ENCODE data around the gene UGT8. TPM values are rescaled to one million over a fixed set of nuclear protein-coding genes. Genes with fewer than 3 reads are reported as not detected.
"Not testable (repeated sequence)": the region's sequence is repeated elsewhere in the genome, so short reads cannot be mapped to it uniquely, and the experiment has no call there.

The UGT8 gene
- total RNA-seq, 1 donor from 2014 or later, result 4.1 TPM

GRCh38 chr4:114607056-114607455 lies 8.4 kb downstream of the UGT8 start:
- no peaks in the 10 kb centered on the region for H3K4me1 Mint-ChIP-seq (ENCODE audit: unreplicated experiment)
- no peaks in the 10 kb centered on the region for H3K9me3 Mint-ChIP-seq (ENCODE audit: unreplicated experiment)
- no peaks in the 10 kb centered on the region for H3K27me3 Mint-ChIP-seq (ENCODE audit: unreplicated experiment)
- no peak overlapping the region for H3K4me3 Mint-ChIP-seq (ENCODE audit: unreplicated experiment)
- H3K36me3 Mint-ChIP-seq (ENCODE audit: low read depth, unreplicated experiment), result no peaks in the 10 kb centered on the region
- DNase-seq (ENCODE audit: low spot score), result no peak
- no peak overlapping the region for H3K27ac Mint-ChIP-seq (ENCODE audit: unreplicated experiment)
- TF ChIP-seq CTCF (IDR thresholded peaks at IDR 0.05; ENCODE audit: unreplicated experiment), result no peak

GRCh38 chr4:114613560-114613959 lies 15.0 kb downstream of the UGT8 start:
- Mint-ChIP-seq H3K27me3 (ENCODE audit: unreplicated experiment) (no peaks in the 10 kb centered on the region), H3K9me3 (ENCODE audit: unreplicated experiment) (no peaks in the 10 kb centered on the region), H3K4me3 (ENCODE audit: unreplicated experiment) (no peak overlapping the region), H3K4me1 (ENCODE audit: unreplicated experiment) (no peaks in the 10 kb centered on the region), H3K27ac (ENCODE audit: unreplicated experiment) (no peak overlapping the region), H3K36me3 (ENCODE audit: low read depth, unreplicated experiment) (peaks cover 3% of the 10 kb centered on the region)
- TF ChIP-seq CTCF (IDR thresholded peaks at IDR 0.05; ENCODE audit: unreplicated experiment), result no peak
- no peak for DNase-seq (ENCODE audit: low spot score)

GRCh38 chr4:114615435-114615834 lies 16.8 kb downstream of the UGT8 start:
- Mint-ChIP-seq H3K27ac (ENCODE audit: unreplicated experiment) (no peak overlapping the region), H3K4me1 (ENCODE audit: unreplicated experiment) (no peaks in the 10 kb centered on the region), H3K27me3 (ENCODE audit: unreplicated experiment) (no peaks in the 10 kb centered on the region), H3K4me3 (ENCODE audit: unreplicated experiment) (no peak overlapping the region), H3K9me3 (ENCODE audit: unreplicated experiment) (no peaks in the 10 kb centered on the region), H3K36me3 (ENCODE audit: low read depth, unreplicated experiment) (peaks cover 3% of the 10 kb centered on the region)
- TF ChIP-seq CTCF (IDR thresholded peaks at IDR 0.05; ENCODE audit: unreplicated experiment), result no peak
- DNase-seq (ENCODE audit: low spot score), result no peak

GRCh38 chr4:114616036-114616435 lies 17.4 kb downstream of the UGT8 start:
- H3K36me3 Mint-ChIP-seq (ENCODE audit: low read depth, unreplicated experiment); H3K27ac Mint-ChIP-seq (ENCODE audit: unreplicated experiment); DNase-seq (ENCODE audit: low spot score); H3K4me3 Mint-ChIP-seq (ENCODE audit: unreplicated experiment); H3K27me3 Mint-ChIP-seq (ENCODE audit: unreplicated experiment); H3K4me1 Mint-ChIP-seq (ENCODE audit: unreplicated experiment); H3K9me3 Mint-ChIP-seq (ENCODE audit: unreplicated experiment): not testable (repeated sequence)

- H3K4me3 Mint-ChIP-seq (ENCODE audit: unreplicated experiment), result no peak overlapping the region
- H3K36me3 Mint-ChIP-seq (ENCODE audit: low read depth, unreplicated experiment), result no peaks in the 10 kb centered on the region
- H3K27me3 Mint-ChIP-seq (ENCODE audit: unreplicated experiment), result peaks cover 1% of the 10 kb centered on the region
- no peaks in the 10 kb centered on the region for H3K9me3 Mint-ChIP-seq (ENCODE audit: unreplicated experiment)
- no peak overlapping the region for H3K27ac Mint-ChIP-seq (ENCODE audit: unreplicated experiment)
- DNase-seq (ENCODE audit: low spot score), result no peak
- no peaks in the 10 kb centered on the region for H3K4me1 Mint-ChIP-seq (ENCODE audit: unreplicated experiment)
- TF ChIP-seq CTCF (IDR thresholded peaks at IDR 0.05; ENCODE audit: unreplicated experiment), result no peak
Observed at GRCh38 chr4:114626196-114626595, 27.6 kb downstream of the UGT8 start.
